ENCODE data around the gene SMAD9. TPM values are rescaled to one million over a fixed set of nuclear protein-coding genes. Genes with fewer than 3 reads are reported as not detected.

SMAD9 gene
- total and polyA plus RNA-seq, 2 of the 13 experiments (the other 11 are each of a cell fraction or from before 2014, with no cell fraction given) = 4.2 to 7.7 TPM

GRCh38 chr13:36882829-36883390, 37.1 kb downstream of the SMAD9 start (continued):
- no peak for TF ChIP-seq PBX3 (CRISPR knock-in tag; IDR thresholded peaks at IDR 0.05; ENCODE audit: borderline replicate concordance)
- TF ChIP-seq JUN (CRISPR knock-in tag; IDR thresholded peaks at IDR 0.05) = no peak
- peak; percentile 66 to 84; a peak in 3 of 4 replicates for TF ChIP-seq EP300 (IDR thresholded peaks at IDR 0.05; ENCODE audit: low read depth in 2 of 2, low read length in 2 of 2)
- peak; percentile 76 for TF ChIP-seq EP300 (CRISPR knock-in tag; IDR thresholded peaks at IDR 0.05; ENCODE audit: borderline replicate concordance)
- TF ChIP-seq ARID3A (IDR thresholded peaks at IDR 0.05; ENCODE audit: low read depth, low read length) = peak; percentile 89
- no peak for TF ChIP-seq GPBP1L1 (CRISPR knock-in tag; IDR thresholded peaks at IDR 0.05)
- TF ChIP-seq HNRNPH1 (optimal IDR thresholded peaks at IDR 0.05; ENCODE audit: low read depth, low read length) = no peak
- no peak for TF ChIP-seq NFE2L1 (CRISPR knock-in tag; IDR thresholded peaks at IDR 0.05; ENCODE audit: borderline replicate concordance)
- no peak for TF ChIP-seq EZH2 (conservative IDR thresholded peaks at IDR 0.05; ENCODE audit: low read depth, low read length)
- TF ChIP-seq GZF1 (CRISPR knock-in tag; IDR thresholded peaks at IDR 0.05) = peak; percentile 59; the same call in 1 of the 2 replicates
- no peak for TF ChIP-seq ATF3 (CRISPR knock-in tag; IDR thresholded peaks at IDR 0.05)
- no peak for TF ChIP-seq KLF13 (CRISPR knock-in tag; IDR thresholded peaks at IDR 0.05)
- no peak for TF ChIP-seq ZNF343 (CRISPR knock-in tag; IDR thresholded peaks at IDR 0.05)
- no peak for TF ChIP-seq USF2 (IDR thresholded peaks at IDR 0.05; ENCODE audit: low read depth, low read length)
- no peak for TF ChIP-seq USF2 (CRISPR knock-in tag; IDR thresholded peaks at IDR 0.05; ENCODE audit: borderline replicate concordance)
- peak; percentile 43; the same call in 1 of the 2 replicates for TF ChIP-seq SIX4 (CRISPR knock-in tag; IDR thresholded peaks at IDR 0.05)
- TF ChIP-seq HDAC6 (IDR thresholded peaks at IDR 0.05; ENCODE audit: low read depth, low read length) = no peak
- peak; percentile 15; the same call in 1 of the 2 replicates for TF ChIP-seq TFE3 (CRISPR knock-in tag; IDR thresholded peaks at IDR 0.05)
- TF ChIP-seq HNF4A (CRISPR knock-in tag; IDR thresholded peaks at IDR 0.05) = peak; percentile 52
- TF ChIP-seq ISX (CRISPR knock-in tag; conservative IDR thresholded peaks at IDR 0.05) = no peak
- no peak for TF ChIP-seq ZC3H13 (CRISPR knock-in tag; IDR thresholded peaks at IDR 0.05)
- TF ChIP-seq ZNF354B (CRISPR knock-in tag; IDR thresholded peaks at IDR 0.05) = no peak

Data from HepG2 (cell line).